NCI-H82 (cell line): Measurements from ENCODE around the gene PARP16.
A peak's percentile ranks its signal among the peaks of the same experiment; 100 is the strongest.
"Not testable (repeated sequence)": the region's sequence is repeated elsewhere in the genome, so short reads cannot be mapped to it uniquely, and the experiment has no call there.

Experiments
- DNase-seq: peaks from one replicate; lab custom pipeline; 2025; lab: John Stamatoyannopoulos, UW

The PARP16 gene

GRCh38 chr15:65275728-65276126 lies 11.0 kb downstream of the PARP16 start:
- peak; percentile 52 for DNase-seq

- no peak for DNase-seq
These were observed 11.5 kb downstream of the PARP16 start for GRCh38 chr15:65275104-65275727.

- DNase-seq: peak; percentile 86
These were observed 15.7 kb downstream of the PARP16 start for GRCh38 chr15:65270811-65271545.

DNA sequence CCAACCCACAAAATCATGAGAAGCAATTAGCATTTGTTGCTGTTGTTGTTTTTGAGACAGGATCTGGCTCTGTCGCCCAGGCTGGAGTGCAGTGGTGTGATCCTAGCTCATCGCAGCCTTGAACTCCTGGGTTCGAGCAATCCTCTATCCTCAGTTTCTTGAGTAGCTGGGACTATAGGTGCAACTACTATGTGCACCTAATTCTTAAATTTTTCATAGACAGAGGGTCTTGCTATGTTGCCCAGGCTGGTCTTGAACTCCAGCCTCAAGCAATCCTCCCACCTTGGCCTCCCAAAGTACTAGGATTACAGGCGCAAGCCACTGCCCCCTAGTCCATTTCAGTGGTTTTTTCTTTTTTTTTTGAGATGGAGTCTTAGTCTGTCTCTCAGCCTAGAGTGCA lies 18.3 kb downstream of the PARP16 start:
- DNase-seq: no peak

DNA sequence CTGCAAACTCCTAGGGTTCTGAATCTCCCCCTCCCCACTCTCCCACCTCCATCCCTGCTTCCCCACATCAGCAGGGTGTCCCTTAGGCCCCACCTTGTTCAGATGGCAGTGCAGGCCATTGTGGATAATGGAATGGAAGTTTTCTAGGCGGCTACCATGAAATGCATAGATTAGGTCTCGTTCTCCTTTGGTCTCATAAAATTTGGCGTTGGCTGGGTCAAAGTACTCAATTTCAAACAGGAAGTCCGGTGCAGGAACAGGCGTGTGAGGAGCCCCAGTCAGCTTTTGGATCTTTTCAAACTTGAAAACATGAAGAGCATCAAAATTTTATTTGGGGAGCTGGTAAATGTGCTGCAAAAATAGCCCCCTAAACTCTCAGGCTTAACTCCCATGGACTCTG lies 20.2 kb downstream of the PARP16 start:
- no peak for DNase-seq

- no peak for DNase-seq
These were observed 21.7 kb downstream of the PARP16 start for GRCh38 chr15:65264863-65265430.

GRCh38 chr15:65263313-65263712 lies 23.4 kb downstream of the PARP16 start:
- peak; percentile 33 for DNase-seq

DNA sequence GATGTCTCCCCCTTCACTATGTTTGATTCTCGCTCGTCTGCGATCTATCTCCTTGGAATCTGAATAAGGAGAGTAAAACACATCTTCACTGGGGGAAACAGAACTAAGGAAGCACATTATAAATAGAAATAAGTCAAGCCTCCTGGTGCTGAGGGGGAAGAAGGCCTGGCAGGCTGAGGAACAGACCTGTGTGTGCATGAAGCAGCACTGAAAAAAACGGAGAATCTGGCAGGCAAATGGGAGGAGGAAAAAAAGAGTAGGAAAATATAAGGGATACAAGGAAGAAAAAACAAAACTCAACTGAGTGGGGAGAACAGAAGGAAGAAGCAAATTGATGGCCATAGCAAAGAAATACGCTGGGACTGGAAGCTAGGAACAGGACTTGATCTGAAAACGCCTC lies 25.7 kb downstream of the PARP16 start:
- DNase-seq: no peak

DNA sequence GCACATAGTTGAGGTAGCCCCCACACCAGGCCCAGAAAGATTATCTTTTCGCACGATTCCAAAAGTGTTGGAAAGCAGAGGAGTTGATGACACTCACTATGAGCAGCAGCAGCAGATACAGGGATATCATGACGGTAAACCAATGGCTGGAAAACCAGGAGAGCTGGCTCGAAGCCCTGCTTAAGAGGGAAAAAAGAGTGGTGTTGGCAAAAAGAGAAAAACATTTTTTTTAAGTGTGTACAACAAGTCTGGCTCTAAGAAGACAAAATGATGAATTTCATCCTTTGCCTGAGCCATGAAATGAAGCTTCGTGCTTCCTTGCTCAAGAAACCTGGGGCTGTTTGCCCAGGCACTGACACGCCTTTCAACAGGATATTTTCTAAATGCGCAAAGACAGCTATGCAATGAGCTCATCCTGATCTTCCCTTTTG lies 27.3 kb downstream of the PARP16 start:
- DNase-seq: no peak

DNA sequence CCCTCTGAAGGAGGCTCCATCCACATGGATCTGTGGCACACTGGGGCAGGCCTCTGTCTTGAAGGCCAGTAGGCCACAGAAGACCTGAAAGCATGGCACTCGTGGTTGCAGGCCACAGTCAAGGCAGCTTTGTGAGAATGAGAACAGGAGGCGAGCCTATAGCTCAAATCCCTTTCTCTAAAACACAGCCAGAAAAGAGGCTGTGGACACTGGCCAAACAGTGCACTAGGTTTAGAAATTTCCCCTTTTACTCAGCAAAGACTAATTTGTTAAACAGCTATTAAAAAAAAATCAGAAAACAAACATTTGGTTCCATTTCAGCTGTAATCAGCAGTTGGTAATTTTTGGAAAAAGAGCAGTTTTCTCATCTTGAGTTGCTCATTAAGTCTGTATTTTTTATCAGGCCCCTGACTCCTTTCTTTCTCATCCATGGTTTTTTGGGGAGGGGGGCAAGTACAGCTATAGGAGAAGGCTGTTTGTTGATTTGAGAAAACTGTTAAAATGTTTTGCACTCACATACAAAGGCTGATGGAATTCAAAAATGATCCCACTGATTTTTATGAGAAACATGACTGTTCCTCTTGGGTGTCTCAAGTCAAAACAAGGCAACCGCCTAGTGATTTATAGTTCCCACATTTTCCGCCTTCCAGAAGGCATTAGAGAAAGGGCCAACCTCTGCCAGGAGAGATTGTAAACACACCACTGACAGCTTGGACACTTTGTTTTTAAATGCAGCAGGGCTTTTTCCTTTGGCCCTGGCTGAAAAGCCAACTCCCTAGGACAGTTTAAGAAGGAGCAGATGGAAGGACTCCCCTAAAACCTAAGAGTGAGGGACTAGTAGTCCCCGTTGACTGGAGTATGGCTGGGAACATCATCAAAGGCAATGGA lies 28.1 kb downstream of the PARP16 start:
- no peak for DNase-seq

GRCh38 chr15:65255486-65256140 lies 31.1 kb downstream of the PARP16 start:
- no peak for DNase-seq

DNA sequence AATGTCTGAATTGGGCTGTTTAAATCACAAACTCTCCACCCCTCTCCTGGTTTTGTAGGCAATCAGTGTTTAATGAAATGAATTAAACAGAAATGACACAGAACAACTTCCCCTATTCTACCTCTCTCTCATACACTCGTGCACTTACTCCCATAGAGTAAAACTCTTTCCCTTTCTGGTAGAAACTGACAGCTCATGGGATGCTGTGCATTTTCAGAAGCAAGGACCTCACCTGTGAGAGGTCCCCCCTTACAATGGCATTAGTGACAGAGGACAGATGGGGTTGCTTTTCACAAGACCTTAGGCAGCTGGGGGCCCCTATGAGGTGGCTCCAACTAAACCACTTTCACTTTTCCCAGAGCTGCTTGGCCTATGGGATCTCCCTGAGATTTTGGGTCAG lies 31.9 kb downstream of the PARP16 start:
- DNase-seq: no peak

DNA sequence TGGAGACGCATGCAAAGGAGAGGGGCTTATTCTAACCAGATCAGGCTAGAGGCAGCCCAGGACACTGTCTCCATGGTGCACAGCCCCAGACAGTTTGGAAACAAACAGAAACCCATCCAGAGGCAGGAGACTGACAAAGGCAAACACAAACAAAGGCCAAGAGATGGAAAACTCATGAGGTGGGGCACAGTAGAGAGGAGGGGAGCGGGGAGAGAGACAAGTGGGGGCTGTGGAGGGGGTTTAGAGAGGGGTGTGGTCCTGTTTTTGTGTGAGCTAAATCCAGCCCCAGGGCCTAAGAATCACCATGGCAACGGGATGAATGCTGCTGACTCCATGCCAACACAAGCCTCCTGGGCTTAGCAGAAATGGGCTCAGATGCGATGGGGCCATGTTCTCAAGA lies 32.3 kb downstream of the PARP16 start:
- peak; percentile 33 for DNase-seq

- DNase-seq: no peak
These were observed 37.0 kb downstream of the PARP16 start for GRCh38 chr15:65249641-65250040.

DNA sequence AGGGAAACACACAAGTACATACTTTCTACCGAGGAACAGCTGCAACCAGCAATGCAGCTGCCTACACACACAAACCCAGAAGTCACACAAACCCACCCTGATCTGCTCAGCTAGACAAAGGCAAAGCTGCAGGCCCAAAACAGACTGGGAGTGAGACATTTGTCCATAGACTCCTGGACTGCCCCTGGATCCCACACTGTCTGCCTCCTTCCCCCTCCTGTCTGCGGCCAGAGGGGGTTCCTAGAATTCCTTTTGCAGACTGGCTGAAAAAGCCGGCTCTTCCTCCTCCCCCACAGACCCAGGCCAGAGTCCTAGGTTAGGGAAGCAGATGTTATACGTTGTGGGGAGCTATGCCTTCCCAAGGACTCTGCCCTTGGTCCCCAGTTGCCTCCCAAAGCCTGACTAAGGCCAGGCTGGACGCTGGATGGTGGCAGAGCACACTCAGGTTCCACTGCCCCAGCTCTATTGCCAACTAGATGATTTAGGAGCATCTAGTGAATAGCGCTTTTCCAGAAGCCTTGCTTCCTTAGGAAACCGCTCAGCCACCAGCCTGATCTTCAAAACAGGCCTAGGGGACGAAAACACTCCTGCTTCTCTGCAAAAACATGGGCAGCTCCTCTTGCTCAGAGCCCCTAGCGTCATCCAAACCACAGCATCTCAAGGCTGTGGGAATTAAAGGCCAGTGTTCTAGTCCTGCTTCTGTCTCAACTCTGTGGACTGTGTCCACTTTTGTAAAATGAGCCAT lies 38.0 kb downstream of the PARP16 start:
- DNase-seq: no peak

DNA sequence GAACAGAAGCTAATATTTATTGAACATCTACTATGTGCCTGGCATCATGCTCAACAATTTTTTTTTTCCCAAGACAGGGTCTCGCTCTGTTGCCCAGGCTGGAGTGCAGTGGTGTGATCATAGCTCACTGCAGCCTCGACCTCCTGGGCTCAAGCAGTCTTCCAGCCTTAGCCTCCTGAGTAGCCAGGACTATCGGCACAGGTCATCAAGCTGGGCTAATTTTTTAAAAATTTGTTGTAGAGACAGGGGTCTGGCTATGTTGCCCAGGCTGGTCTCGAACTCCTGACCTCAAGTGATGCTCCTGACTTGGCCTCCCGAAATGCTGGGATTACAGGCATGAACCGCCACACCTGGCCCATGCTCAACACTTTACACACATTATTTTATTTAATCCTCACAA lies 39.7 kb downstream of the PARP16 start:
- no peak for DNase-seq

DNA sequence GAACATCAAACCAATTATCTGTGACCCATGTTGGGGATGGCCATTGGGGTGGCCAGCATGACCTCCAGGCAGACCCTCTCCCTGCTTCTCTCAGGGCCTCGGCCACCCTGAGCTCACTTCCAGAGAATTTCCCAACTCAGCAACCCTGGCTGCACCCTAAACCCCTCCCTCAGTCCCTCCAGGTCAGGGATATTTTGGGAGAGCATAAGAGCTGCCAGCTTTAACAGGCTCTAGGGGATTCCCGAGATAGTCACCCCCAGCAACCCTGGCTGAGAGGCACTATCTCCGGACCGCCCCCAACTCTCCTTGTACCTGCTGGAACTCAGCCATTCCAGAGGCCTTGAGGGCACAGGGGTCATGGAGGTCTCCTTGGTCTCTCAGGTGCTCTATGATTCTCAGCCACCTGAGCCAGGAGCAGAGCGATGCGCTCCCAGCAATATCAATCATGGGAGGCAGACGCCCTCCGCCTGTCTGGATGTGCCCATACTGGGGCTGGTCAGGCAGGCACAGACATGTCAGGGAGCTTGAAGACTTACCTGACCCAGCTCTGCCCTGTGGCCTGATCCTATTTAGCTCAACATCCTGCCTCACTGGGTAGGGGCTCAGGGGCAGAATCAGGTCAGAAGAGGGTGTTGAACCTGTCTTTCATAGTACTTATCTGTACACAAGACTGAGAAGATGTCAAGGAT lies 40.5 kb downstream of the PARP16 start:
- no peak for DNase-seq

- no peak for DNase-seq
These were observed 41.4 kb downstream of the PARP16 start for GRCh38 chr15:65245096-65245856.

GRCh38 chr15:65244638-65245037 lies 42.0 kb downstream of the PARP16 start:
- peak; percentile 45 for DNase-seq

GRCh38 chr15:65236443-65236842 lies 50.2 kb downstream of the PARP16 start:
- DNase-seq: not testable (repeated sequence)
